ENCODE measurements around the gene CD14.
"Not testable (repeated sequence)": the region's sequence is repeated elsewhere in the genome, so short reads cannot be mapped to it uniquely, and the experiment has no call there.

The CD14 gene

GRCh38 chr5:140633021-140633471, at the start of gene CD14:
Gene CD14 (minus strand): TSS chr5:140633175. CDS start chr5:140633071, 104 bp downstream.
- no peak for DNase-seq

- DNase-seq = no peak
Measured at GRCh38 chr5:140678993-140679392, 46.0 kb upstream of the CD14 start.

GRCh38 chr5:140677947-140678346, 45.0 kb upstream of the CD14 start:
- no peak for DNase-seq

GRCh38 chr5:140674629-140675028, 41.7 kb upstream of the CD14 start:
- no peak for DNase-seq

GRCh38 chr5:140674211-140674610, 41.2 kb upstream of the CD14 start:
- DNase-seq = no peak

GRCh38 chr5:140673187-140673976, 40.4 kb upstream of the CD14 start, which contains the start of gene DND1:
Gene DND1 (minus strand): TSS chr5:140673576. CDS start chr5:140673542, 34 bp downstream.
- DNase-seq = no peak

- DNase-seq = peak; percentile 1
Measured at GRCh38 chr5:140672455-140673186, 39.6 kb upstream of the CD14 start.

- no peak for DNase-seq
Measured at GRCh38 chr5:140671472-140672125, 38.6 kb upstream of the CD14 start.

- DNase-seq = not testable (repeated sequence)
Measured at GRCh38 chr5:140671035-140671434, 38.1 kb upstream of the CD14 start.

GRCh38 chr5:140664359-140665119, 31.6 kb upstream of the CD14 start, which contains the start of gene WDR55:
Gene WDR55 (plus strand): TSS chr5:140664904. CDS start chr5:140664913, 9 bp downstream.
- peak; percentile 96 for DNase-seq

GRCh38 chr5:140664030-140664358, 31.0 kb upstream of the CD14 start:
- no peak for DNase-seq

GRCh38 chr5:140660371-140660770, 27.4 kb upstream of the CD14 start:
- DNase-seq = not testable (repeated sequence)

- no peak for DNase-seq
Measured at GRCh38 chr5:140658870-140659269, 25.9 kb upstream of the CD14 start.

- DNase-seq = no peak
Measured at GRCh38 chr5:140647042-140647419, 14.1 kb upstream of the CD14 start.

- no peak for DNase-seq
Measured at GRCh38 chr5:140642718-140643117, 9.7 kb upstream of the CD14 start.

- DNase-seq = no peak
Measured at GRCh38 chr5:140641716-140642115, 8.7 kb upstream of the CD14 start.

GRCh38 chr5:140639148-140639981, 6.4 kb upstream of the CD14 start, which contains the start of gene TMCO6:
Gene TMCO6 (plus strand): TSS chr5:140639451. CDS start chr5:140639528, 77 bp downstream.
- DNase-seq = peak; percentile 97

GRCh38 chr5:140638898-140639147, 5.8 kb upstream of the CD14 start:
- DNase-seq = not testable (repeated sequence)

GRCh38 chr5:140637371-140638100, 4.6 kb upstream of the CD14 start:
- no peak for DNase-seq

GRCh38 chr5:140635291-140636257, 2.6 kb upstream of the CD14 start:
- no peak for DNase-seq
